ENCODE results near the gene KLHDC3. TPM values are rescaled to one million over a fixed set of nuclear protein-coding genes. Genes with fewer than 3 reads are reported as not detected.
A peak's percentile ranks its signal among the peaks of the same experiment; 100 is the strongest.

KLHDC3 gene
- total and polyA plus RNA-seq, 9 of the 15 experiments (the other 6 are each of a cell fraction or from before 2014, with no cell fraction given), result 4.5 to 171 (median 107) TPM

DNA sequence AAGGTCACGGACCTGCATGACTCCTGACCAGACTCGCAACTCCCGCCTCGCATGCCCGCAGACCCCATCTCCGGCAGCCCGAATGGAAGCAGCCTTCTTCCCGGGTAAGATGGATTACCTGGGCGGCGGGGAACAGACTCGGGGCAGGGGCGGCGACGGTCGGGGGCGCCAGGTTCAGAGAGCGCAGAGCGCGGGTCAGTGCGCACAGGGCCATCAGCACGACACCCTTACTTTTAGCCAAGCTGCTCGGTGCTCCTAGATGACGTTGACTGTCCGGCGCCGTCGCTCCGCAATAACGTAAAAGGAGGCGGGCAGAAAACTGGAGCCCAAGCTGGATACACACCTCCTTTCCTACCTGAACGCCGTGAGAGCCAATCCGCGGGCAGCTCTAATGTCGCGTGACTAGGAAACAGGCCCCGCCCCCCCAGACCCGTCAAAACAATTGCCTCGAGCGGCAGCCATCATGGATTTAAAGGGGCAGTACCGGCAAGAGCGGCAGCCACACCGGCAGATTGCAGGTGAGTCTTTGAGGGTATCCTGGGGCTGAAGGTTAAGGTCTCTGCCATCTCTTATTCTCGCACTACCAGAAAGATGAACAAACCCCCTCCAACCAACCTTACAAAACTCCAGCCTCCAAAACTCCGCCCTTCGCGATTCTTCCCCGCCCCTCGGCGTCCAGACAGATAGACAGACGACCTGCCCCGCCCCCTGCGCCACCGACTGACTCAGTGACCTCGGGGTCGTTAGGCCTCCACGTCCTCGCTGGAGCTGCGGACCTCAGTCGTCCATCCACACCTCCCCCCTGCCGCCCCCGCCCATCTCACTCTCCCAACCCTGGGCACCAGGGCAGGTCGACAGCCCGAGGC lies 45.4 kb downstream of the KLHDC3 start, which contains the start of the genes KLC4 and MRPL2 (continued):
- TF ChIP-seq ERF (CRISPR knock-in tag; IDR thresholded peaks at IDR 0.05) (no peak), ZKSCAN1 (IDR thresholded peaks at IDR 0.05; ENCODE audit: low read depth, low read length) (peak; percentile 90), RBM22 (IDR thresholded peaks at IDR 0.05; ENCODE audit: low read depth, low read length, poor library complexity, severe bottlenecking) (no peak), MEF2A (IDR thresholded peaks at IDR 0.05; ENCODE audit: control insufficient read depth, low read depth, low read length) (no peak), ETS2 (tag; IDR thresholded peaks at IDR 0.05; ENCODE audit: borderline replicate concordance, poor library complexity, severe bottlenecking) (no peak), LCOR (CRISPR knock-in tag; IDR thresholded peaks at IDR 0.05) (0 out of 2 replicates have a peak, but pooled peaks have one; percentile 55), ZNF12 (CRISPR knock-in tag; IDR thresholded peaks at IDR 0.05) (no peak), RBBP5 (IDR thresholded peaks at IDR 0.05; ENCODE audit: borderline replicate concordance, insufficient read depth, low read length, poor library complexity, severe bottlenecking) (peak; percentile 74), PHF20 (IDR thresholded peaks at IDR 0.05; ENCODE audit: partially characterized antibody) (peak; percentile 98), THRAP3 (IDR thresholded peaks at IDR 0.05; ENCODE audit: borderline replicate concordance) (no peak), MAFG (tag; conservative IDR thresholded peaks at IDR 0.05) (no peak)
- TF ChIP-seq, protein P1, sequence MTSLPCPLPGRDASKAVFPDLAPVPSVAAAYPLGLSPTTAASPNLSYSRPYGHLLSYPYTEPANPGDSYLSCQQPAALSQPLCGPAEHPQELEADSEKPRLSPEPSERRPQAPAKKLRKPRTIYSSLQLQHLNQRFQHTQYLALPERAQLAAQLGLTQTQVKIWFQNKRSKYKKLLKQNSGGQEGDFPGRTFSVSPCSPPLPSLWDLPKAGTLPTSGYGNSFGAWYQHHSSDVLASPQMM (CRISPR knock-in tag; IDR thresholded peaks at IDR 0.05), result no peak
- TF ChIP-seq, protein P2, sequence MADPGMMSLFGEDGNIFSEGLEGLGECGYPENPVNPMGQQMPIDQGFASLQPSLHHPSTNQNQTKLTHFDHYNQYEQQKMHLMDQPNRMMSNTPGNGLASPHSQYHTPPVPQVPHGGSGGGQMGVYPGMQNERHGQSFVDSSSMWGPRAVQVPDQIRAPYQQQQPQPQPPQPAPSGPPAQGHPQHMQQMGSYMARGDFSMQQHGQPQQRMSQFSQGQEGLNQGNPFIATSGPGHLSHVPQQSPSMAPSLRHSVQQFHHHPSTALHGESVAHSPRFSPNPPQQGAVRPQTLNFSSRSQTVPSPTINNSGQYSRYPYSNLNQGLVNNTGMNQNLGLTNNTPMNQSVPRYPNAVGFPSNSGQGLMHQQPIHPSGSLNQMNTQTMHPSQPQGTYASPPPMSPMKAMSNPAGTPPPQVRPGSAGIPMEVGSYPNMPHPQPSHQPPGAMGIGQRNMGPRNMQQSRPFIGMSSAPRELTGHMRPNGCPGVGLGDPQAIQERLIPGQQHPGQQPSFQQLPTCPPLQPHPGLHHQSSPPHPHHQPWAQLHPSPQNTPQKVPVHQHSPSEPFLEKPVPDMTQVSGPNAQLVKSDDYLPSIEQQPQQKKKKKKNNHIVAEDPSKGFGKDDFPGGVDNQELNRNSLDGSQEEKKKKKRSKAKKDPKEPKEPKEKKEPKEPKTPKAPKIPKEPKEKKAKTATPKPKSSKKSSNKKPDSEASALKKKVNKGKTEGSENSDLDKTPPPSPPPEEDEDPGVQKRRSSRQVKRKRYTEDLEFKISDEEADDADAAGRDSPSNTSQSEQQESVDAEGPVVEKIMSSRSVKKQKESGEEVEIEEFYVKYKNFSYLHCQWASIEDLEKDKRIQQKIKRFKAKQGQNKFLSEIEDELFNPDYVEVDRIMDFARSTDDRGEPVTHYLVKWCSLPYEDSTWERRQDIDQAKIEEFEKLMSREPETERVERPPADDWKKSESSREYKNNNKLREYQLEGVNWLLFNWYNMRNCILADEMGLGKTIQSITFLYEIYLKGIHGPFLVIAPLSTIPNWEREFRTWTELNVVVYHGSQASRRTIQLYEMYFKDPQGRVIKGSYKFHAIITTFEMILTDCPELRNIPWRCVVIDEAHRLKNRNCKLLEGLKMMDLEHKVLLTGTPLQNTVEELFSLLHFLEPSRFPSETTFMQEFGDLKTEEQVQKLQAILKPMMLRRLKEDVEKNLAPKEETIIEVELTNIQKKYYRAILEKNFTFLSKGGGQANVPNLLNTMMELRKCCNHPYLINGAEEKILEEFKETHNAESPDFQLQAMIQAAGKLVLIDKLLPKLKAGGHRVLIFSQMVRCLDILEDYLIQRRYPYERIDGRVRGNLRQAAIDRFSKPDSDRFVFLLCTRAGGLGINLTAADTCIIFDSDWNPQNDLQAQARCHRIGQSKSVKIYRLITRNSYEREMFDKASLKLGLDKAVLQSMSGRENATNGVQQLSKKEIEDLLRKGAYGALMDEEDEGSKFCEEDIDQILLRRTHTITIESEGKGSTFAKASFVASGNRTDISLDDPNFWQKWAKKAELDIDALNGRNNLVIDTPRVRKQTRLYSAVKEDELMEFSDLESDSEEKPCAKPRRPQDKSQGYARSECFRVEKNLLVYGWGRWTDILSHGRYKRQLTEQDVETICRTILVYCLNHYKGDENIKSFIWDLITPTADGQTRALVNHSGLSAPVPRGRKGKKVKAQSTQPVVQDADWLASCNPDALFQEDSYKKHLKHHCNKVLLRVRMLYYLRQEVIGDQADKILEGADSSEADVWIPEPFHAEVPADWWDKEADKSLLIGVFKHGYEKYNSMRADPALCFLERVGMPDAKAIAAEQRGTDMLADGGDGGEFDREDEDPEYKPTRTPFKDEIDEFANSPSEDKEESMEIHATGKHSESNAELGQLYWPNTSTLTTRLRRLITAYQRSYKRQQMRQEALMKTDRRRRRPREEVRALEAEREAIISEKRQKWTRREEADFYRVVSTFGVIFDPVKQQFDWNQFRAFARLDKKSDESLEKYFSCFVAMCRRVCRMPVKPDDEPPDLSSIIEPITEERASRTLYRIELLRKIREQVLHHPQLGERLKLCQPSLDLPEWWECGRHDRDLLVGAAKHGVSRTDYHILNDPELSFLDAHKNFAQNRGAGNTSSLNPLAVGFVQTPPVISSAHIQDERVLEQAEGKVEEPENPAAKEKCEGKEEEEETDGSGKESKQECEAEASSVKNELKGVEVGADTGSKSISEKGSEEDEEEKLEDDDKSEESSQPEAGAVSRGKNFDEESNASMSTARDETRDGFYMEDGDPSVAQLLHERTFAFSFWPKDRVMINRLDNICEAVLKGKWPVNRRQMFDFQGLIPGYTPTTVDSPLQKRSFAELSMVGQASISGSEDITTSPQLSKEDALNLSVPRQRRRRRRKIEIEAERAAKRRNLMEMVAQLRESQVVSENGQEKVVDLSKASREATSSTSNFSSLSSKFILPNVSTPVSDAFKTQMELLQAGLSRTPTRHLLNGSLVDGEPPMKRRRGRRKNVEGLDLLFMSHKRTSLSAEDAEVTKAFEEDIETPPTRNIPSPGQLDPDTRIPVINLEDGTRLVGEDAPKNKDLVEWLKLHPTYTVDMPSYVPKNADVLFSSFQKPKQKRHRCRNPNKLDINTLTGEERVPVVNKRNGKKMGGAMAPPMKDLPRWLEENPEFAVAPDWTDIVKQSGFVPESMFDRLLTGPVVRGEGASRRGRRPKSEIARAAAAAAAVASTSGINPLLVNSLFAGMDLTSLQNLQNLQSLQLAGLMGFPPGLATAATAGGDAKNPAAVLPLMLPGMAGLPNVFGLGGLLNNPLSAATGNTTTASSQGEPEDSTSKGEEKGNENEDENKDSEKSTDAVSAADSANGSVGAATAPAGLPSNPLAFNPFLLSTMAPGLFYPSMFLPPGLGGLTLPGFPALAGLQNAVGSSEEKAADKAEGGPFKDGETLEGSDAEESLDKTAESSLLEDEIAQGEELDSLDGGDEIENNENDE (IDR thresholded peaks at IDR 0.05; ENCODE audit: low read depth, low read length), result no peak
